ENCODE results near the gene LAMA3. TPM values are rescaled to one million over a fixed set of nuclear protein-coding genes. Genes with fewer than 3 reads are reported as not detected.

The LAMA3 gene
- total RNA-seq, 1 experiment from 2014 or later = 9.5 TPM

- DNase-seq (ENCODE audit: low spot score) = no peak
Observed at GRCh38 chr18:23669804-23670405, 19.3 kb upstream of the LAMA3 start.

GRCh38 chr18:23671564-23671963 is 17.7 kb upstream of the LAMA3 start:
- DNase-seq (ENCODE audit: low spot score) = no peak

GRCh38 chr18:23673725-23674124 is 15.5 kb upstream of the LAMA3 start:
- no peak for DNase-seq (ENCODE audit: low spot score)

- DNase-seq (ENCODE audit: low spot score) = no peak
Observed at GRCh38 chr18:23675236-23675635, 14.0 kb upstream of the LAMA3 start.

- DNase-seq (ENCODE audit: low spot score) = no peak
Observed at GRCh38 chr18:23675896-23676295, 13.4 kb upstream of the LAMA3 start.

GRCh38 chr18:23682045-23682444 is 7.2 kb upstream of the LAMA3 start:
- DNase-seq (ENCODE audit: low spot score) = no peak

GRCh38 chr18:23682472-23682871 is 6.8 kb upstream of the LAMA3 start:
- no peak for DNase-seq (ENCODE audit: low spot score)

GRCh38 chr18:23683155-23683554 is 6.1 kb upstream of the LAMA3 start:
- no peak for DNase-seq (ENCODE audit: low spot score)

GRCh38 chr18:23683671-23684070 is 5.6 kb upstream of the LAMA3 start:
- DNase-seq (ENCODE audit: low spot score) = peak; percentile 24

GRCh38 chr18:23684515-23685197 is 4.6 kb upstream of the LAMA3 start:
- DNase-seq (ENCODE audit: low spot score) = peak; percentile 61

- no peak for DNase-seq (ENCODE audit: low spot score)
Observed at GRCh38 chr18:23688528-23688927, 725 bp upstream of the LAMA3 start.

- DNase-seq (ENCODE audit: low spot score) = no peak
Observed at GRCh38 chr18:23689616-23690504, 607 bp downstream of the LAMA3 start.

GRCh38 chr18:23690505-23691068 is 1.3 kb downstream of the LAMA3 start:
- DNase-seq (ENCODE audit: low spot score) = no peak

- no peak for DNase-seq (ENCODE audit: low spot score)
Observed at GRCh38 chr18:23693846-23694245, 4.6 kb downstream of the LAMA3 start.

GRCh38 chr18:23694637-23695430 is 5.6 kb downstream of the LAMA3 start:
- DNase-seq (ENCODE audit: low spot score) = no peak

- DNase-seq (ENCODE audit: low spot score) = no peak
Observed at GRCh38 chr18:23701017-23701416, 11.8 kb downstream of the LAMA3 start.

GRCh38 chr18:23701544-23702064 is 12.4 kb downstream of the LAMA3 start:
- no peak for DNase-seq (ENCODE audit: low spot score)

GRCh38 chr18:23702606-23703005 is 13.4 kb downstream of the LAMA3 start:
- DNase-seq (ENCODE audit: low spot score) = no peak

GRCh38 chr18:23703057-23703986 is 14.1 kb downstream of the LAMA3 start:
- DNase-seq (ENCODE audit: low spot score) = peak; percentile 75

- DNase-seq (ENCODE audit: low spot score) = no peak
Observed at GRCh38 chr18:23703987-23704384, 14.7 kb downstream of the LAMA3 start.
